Measurements from ENCODE around the gene TBC1D2B.

DNA sequence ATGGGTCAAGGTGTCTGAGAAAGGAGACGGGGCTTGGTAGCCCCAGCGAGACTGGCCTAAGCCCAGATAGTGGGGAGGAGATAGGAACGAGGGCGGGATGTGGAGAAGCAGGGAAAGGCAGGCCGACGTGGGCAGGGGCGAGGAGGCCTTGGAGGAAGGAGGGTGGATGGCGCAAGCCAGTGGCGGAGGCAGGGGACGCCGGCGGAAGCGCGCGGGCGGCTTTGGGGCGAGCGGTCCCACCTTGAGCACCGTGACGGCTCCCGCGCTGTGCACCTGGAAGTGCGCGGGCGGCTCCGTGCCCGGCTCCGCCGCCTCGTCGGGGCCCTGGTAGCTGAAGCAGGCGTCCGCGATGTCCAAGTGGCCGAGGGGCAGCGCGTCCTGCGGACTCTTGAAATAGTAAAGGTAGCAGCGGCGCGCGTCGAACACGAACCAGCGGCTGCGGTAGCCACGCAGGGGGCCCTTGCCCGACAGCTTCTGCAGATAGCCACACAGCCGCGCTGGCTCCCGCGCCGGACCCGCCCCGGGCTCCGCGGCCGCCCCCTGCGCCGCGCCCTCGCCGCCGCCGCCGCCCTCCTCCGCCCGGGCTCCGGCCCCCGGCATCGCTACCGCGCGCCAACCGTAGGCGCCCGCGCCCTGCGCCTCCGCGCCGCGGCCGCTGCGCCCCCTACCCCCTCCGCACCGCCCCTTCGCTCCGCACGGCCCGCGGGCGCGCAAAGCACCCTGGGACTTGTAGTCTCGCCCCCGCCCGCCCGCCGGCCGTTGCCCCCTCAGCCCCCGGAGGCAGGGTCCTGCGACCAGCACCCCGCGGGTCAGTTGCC lies at the start of gene TBC1D2B:
- TF ChIP-seq GATA3 (IDR thresholded peaks at IDR 0.05; ENCODE audit: low read depth, low read length) (no peak), GATA2 (IDR thresholded peaks at IDR 0.05; ENCODE audit: low read depth, low read length) (no peak)
